GM23248 (cell line): ENCODE results near the gene REPIN1. TPM values are rescaled to one million over a fixed set of nuclear protein-coding genes. Genes with fewer than 3 reads are reported as not detected.

Source experiments
- DNase-seq: peaks from one replicate; pipeline ENCODE4 v3.0.0-alpha.2; 2015
- H2AFZ ChIP-seq: fragments of 200-600 bp; sonication (generic); 2 replicates; pipeline ENCODE4 v1.6.1; 2016; ENCODE audit warnings: antibody characterized with exemption
- H3F3A ChIP-seq: fragments of 200-600 bp; sonication (generic); 2 replicates; pipeline ENCODE4 v1.6.1; 2016; ENCODE audit warnings: mild to moderate bottlenecking, antibody characterized with exemption, mixed run types; ENCODE audit not compliant: insufficient read depth
- H3K27ac ChIP-seq: fragments of 200-600 bp; sonication (generic); 2 replicates; pipeline ENCODE4 v1.5.1; 2016; ENCODE audit warnings: mild to moderate bottlenecking
- H3K27me3 ChIP-seq: fragments of 200-600 bp; sonication (generic); replicated peaks from 2 replicates; pipeline ENCODE4 v1.6.1; 2016; ENCODE audit warnings: mild to moderate bottlenecking; ENCODE audit not compliant: insufficient read depth
- H3K36me3 ChIP-seq: fragments of 200-600 bp; sonication (generic); 2 replicates; pipeline ENCODE4 v1.6.1; 2016; ENCODE audit warnings: low read depth, mild to moderate bottlenecking
- H3K4me1 ChIP-seq: fragments of 200-600 bp; sonication (generic); 2 replicates; pipeline ENCODE4 v1.6.1; 2016; ENCODE audit warnings: mild to moderate bottlenecking; ENCODE audit not compliant: insufficient read depth
- H3K4me2 ChIP-seq: fragments of 200-600 bp; sonication (generic); one replicate; pipeline ENCODE4 v1.6.1; 2016; ENCODE audit warnings: mild to moderate bottlenecking; ENCODE audit not compliant: unreplicated experiment
- H3K4me3 ChIP-seq: fragments of 200-600 bp; sonication (generic); 2 replicates; pipeline ENCODE4 v1.5.1; 2016; ENCODE audit warnings: mild to moderate bottlenecking
- H3K79me2 ChIP-seq: fragments of 200-600 bp; sonication (generic); 2 replicates; pipeline ENCODE4 v1.6.1; 2016; ENCODE audit warnings: mild to moderate bottlenecking; ENCODE audit not compliant: insufficient read depth
- H3K9ac ChIP-seq: fragments of 200-600 bp; sonication (generic); 2 replicates; pipeline ENCODE4 v1.6.1; 2016; ENCODE audit warnings: mild to moderate bottlenecking
- H3K9me2 ChIP-seq: fragments of 200-600 bp; sonication (generic); 2 replicates; pipeline ENCODE4 v1.6.1; 2016; ENCODE audit warnings: mixed run types, mild to moderate bottlenecking, moderate library complexity; ENCODE audit not compliant: insufficient read depth
- H3K9me3 ChIP-seq: fragments of 200-600 bp; sonication (generic); one replicate; pipeline ENCODE4 v1.6.1; 2017; ENCODE audit warnings: low read depth
- H4K20me1 ChIP-seq: fragments of 200-600 bp; sonication (generic); 2 replicates; pipeline ENCODE4 v1.6.0; 2016; ENCODE audit not compliant: insufficient read depth
- EZH2 ChIP-seq: fragments of 200-600 bp; sonication (generic); IDR thresholded peaks from 2 replicates; pipeline ENCODE4 v1.6.1; 2018; ENCODE audit warnings: antibody characterized with exemption, mild to moderate bottlenecking; ENCODE audit not compliant: insufficient read depth, poor library complexity, severe bottlenecking
- EZH2phosphoT487 ChIP-seq: fragments of 200-600 bp; sonication (generic); IDR thresholded peaks from 2 replicates; pipeline ENCODE4 v1.6.1; 2018; ENCODE audit warnings: antibody characterized with exemption, moderate library complexity, mild to moderate bottlenecking, low read depth; ENCODE audit not compliant: insufficient read depth
- WGBS, 2 experiments: methylation state at CpG; one replicate each; pipeline ENCODE4 v1.1.6; 2015 to 2017; ENCODE audit warnings: low lambda C conversion rate in 2 of 2, low coverage in 1 of 2; ENCODE audit errors: missing lambda C conversion rate in 2 of 2; 5-methylcytosine and 5-hydroxymethylcytosine counted together
- in situ Hi-C: fragments of 300-500 bp; cut with MboI; formaldehyde crosslinking; loops from 2 replicates; pipeline ENCODE4 v1.15.0; 2020
- polyA plus RNA-seq: library from polyadenylated mRNA; unstranded; fragments of >200 nt; fragmentation: Nextera tagmentation; extraction: Ambion mirVana; gene quantifications from 2 replicates; pipeline ENCODE4 v1.2.1, GENCODE V29; 2016
- total RNA-seq: library from RNA; depleted of rRNA; stranded (reverse); fragments of >200 nt; shearing (Covaris generic); gene quantifications from 2 replicates; pipeline ENCODE4 v1.2.3, GENCODE V29; 2014

REPIN1 gene
- total and polyA plus RNA-seq, 2 experiments from 2014 or later, result 17.3 to 48.1 TPM

DNA sequence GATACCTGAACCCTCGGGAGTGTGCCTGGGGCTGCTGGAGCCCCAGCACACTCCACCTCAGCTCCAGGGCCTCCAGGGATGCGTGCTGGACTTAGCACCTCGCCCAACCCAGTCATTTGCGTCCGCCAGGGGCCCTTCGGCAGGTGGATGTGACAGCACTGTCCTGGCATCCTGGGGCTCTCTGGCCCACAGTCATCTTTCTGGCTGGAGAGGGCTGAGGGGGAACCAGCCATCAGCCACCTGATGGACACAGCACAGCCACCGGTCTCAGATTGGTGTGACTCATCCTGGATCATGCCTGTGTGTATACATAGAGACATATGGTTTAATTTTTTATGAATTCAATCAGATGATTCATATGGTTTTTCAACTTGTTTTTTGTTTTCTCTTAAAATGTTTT lies 21.6 kb downstream of the REPIN1 start:
- H3K9me2 ChIP-seq, result no peaks in the 10 kb centered on the region
- H2AFZ ChIP-seq, result no peak overlapping the region
- H3K4me2 ChIP-seq, result no peak overlapping the region
- no peaks in the 10 kb centered on the region for H3K27me3 ChIP-seq
- no peaks in the 10 kb centered on the region for H3K9me3 ChIP-seq
- TF ChIP-seq EZH2phosphoT487 (no peak), EZH2 (no peak)
- no peaks in the 10 kb centered on the region for H3K36me3 ChIP-seq
- H4K20me1 ChIP-seq, result no peaks in the 10 kb centered on the region
- 72 to 83% methylated on average over 7 of the region's 7 CpGs for WGBS, 2 experiments
- no peak overlapping the region for H3K9ac ChIP-seq
- H3K4me1 ChIP-seq, result peaks cover 8% of the 10 kb centered on the region
- no peaks in the 10 kb centered on the region for H3K79me2 ChIP-seq
- H3F3A ChIP-seq, result no peaks in the 10 kb centered on the region
- H3K27ac ChIP-seq, result no peak overlapping the region
- peak; percentile 31 for DNase-seq
- in situ Hi-C loops, result no loop called here
- no peak overlapping the region for H3K4me3 ChIP-seq

DNA sequence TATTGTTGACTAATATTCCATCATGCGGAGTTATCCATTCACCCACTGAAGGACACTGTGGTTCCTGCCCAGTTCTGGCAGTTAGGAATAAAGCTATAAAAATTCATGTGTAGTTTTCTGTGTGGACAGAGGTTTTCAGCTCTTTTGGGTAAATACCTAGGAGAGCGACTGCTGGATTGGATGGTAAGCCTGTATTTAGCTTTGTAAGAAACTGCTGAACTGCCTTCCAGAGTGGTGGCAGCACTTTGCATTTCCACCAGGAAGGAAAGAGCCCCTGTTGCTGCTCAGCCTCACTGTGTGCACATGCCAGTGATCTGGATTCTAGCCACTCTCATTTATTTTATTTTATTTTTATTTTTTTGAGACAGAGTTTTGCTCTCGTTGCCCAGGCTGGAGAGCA lies 24.7 kb downstream of the REPIN1 start:
- H3K27me3 ChIP-seq, result no peaks in the 10 kb centered on the region
- no peak overlapping the region for H3K9ac ChIP-seq
- H3K4me1 ChIP-seq, result peaks cover 8% of the 10 kb centered on the region
- H3K9me3 ChIP-seq, result no peaks in the 10 kb centered on the region
- WGBS, 2 experiments, result 72 to 86% methylated on average over 3 of the region's 3 CpGs
- no peaks in the 10 kb centered on the region for H3K79me2 ChIP-seq
- H2AFZ ChIP-seq, result no peak overlapping the region
- in situ Hi-C loops, result no loop called here
- H3K4me3 ChIP-seq, result no peak overlapping the region
- no peak for TF ChIP-seq EZH2phosphoT487
- TF ChIP-seq EZH2, result no peak
- no peaks in the 10 kb centered on the region for H3K9me2 ChIP-seq
- no peak overlapping the region for H3K4me2 ChIP-seq
- no peak for DNase-seq
- no peaks in the 10 kb centered on the region for H4K20me1 ChIP-seq
- no peak overlapping the region for H3K27ac ChIP-seq
- H3F3A ChIP-seq, result no peaks in the 10 kb centered on the region
- H3K36me3 ChIP-seq, result no peaks in the 10 kb centered on the region

DNA sequence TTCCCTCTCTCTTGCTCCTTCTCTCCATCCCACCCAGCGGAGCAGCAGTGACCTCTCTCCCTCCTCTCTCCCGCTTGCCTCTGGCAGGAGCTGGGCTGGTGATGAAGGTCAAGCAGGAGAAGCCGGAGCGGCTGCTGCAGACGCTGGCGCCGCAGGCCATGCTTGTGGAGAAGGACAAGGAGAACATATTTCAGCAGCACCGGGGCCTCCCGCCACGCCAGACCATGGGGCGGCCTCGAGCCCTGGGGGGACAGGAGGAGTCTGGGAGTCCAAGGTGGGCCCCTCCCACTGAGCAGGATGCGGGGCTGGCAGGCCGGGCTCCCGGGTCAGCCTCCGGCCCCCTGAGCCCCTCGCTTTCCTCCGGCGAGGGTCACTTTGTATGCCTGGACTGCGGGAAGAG lies 27.8 kb downstream of the REPIN1 start:
- Histone ChIP-seq H3K4me2 (no peak overlapping the region), H3K36me3 (no peaks in the 10 kb centered on the region), H2AFZ (no peak overlapping the region), H3K79me2 (no peaks in the 10 kb centered on the region), H3K9me3 (no peaks in the 10 kb centered on the region), H3K4me3 (no peak overlapping the region), H3K9ac (no peak overlapping the region), H3K9me2 (no peaks in the 10 kb centered on the region), H3F3A (no peaks in the 10 kb centered on the region), H3K27ac (no peak overlapping the region), H3K27me3 (no peaks in the 10 kb centered on the region), H4K20me1 (no peaks in the 10 kb centered on the region), H3K4me1 (peaks cover 18% of the 10 kb centered on the region)
- TF ChIP-seq EZH2phosphoT487, result no peak
- no peak for TF ChIP-seq EZH2
- no peak for DNase-seq
- in situ Hi-C loops, result no loop called here
- 95% methylated on average over 20 of the region's 20 CpGs for WGBS, 2 experiments

DNA sequence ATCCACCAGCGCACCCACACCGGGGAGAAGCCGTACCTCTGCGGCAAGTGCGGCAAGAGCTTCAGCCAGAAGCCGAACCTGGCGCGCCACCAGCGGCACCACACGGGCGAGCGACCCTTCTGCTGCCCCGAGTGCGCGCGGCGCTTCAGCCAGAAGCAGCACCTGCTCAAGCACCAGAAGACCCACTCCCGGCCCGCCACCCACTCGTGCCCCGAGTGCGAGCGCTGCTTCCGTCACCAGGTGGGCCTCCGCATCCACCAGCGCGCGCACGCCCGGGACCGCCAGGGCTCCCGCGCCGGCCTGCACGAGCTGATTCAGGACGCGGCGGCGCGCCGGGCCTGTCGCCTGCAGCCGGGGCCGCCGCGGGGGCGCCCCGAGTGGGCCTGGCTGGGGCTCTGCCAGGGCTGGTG lies 28.2 kb downstream of the REPIN1 start:
- Histone ChIP-seq H2AFZ (no peak overlapping the region), H3K4me1 (peaks cover 14% of the 10 kb centered on the region), H3K9ac (no peak overlapping the region), H3K9me2 (no peaks in the 10 kb centered on the region), H3K27me3 (no peaks in the 10 kb centered on the region), H3K9me3 (no peaks in the 10 kb centered on the region), H3K4me3 (no peak overlapping the region), H3K27ac (no peak overlapping the region), H3F3A (no peaks in the 10 kb centered on the region), H3K79me2 (no peaks in the 10 kb centered on the region), H4K20me1 (no peaks in the 10 kb centered on the region), H3K4me2 (no peak overlapping the region), H3K36me3 (no peaks in the 10 kb centered on the region)
- in situ Hi-C loops, result no loop called here
- WGBS, 2 experiments, result 98 to 99% methylated on average over 43 to 48 of the region's 48 CpGs
- DNase-seq, result no peak
- TF ChIP-seq EZH2 (no peak), EZH2phosphoT487 (no peak)

DNA sequence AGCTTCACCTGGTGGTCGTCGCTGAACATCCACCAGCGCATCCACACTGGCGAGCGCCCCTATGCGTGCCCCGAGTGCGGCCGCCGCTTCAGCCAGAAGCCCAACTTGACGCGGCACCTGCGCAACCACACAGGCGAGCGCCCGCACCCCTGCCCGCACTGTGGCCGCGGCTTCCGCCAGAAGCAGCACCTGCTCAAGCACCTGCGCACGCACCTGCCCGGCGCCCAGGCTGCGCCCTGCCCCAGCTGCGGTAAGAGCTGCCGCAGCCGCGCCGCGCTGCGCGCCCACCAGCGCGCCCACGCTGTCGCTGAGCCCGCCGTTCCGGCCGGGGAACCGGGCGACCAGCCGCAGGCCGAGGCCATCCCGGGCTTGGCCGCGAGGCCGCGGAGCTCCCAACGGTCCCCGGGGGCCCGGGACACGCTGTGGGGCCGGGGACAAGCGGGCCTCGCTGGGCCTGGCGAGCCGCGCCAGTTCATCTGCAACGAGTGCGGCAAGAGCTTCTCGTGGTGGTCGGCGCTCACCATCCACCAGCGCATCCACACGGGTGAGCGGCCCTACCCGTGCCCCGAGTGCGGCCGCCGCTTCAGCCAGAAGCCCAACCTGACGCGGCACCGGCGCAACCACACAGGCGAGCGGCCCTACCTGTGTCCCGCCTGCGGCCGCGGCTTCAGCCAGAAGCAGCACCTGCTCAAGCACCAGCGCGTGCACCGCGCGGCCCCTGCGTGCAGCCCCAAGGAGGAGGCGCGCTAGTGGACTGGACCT lies 28.9 kb downstream of the REPIN1 start:
- Histone ChIP-seq H3K36me3 (no peaks in the 10 kb centered on the region), H3K4me3 (no peak overlapping the region), H3K27me3 (no peaks in the 10 kb centered on the region), H3K4me1 (peaks cover 10% of the 10 kb centered on the region), H2AFZ (no peak overlapping the region), H3K4me2 (no peak overlapping the region), H3K27ac (no peak overlapping the region), H4K20me1 (no peaks in the 10 kb centered on the region), H3K9me3 (no peaks in the 10 kb centered on the region), H3K79me2 (no peaks in the 10 kb centered on the region), H3F3A (no peaks in the 10 kb centered on the region), H3K9ac (no peak overlapping the region), H3K9me2 (no peaks in the 10 kb centered on the region)
- in situ Hi-C loops, result no loop called here
- TF ChIP-seq EZH2phosphoT487 (no peak), EZH2 (no peak)
- no peak for DNase-seq
- 95 to 97% methylated on average over 75 to 79 of the region's 91 CpGs for WGBS, 2 experiments
